K562 (cell line): ENCODE measurements around the gene SPATS1. TPM values are rescaled to one million over a fixed set of nuclear protein-coding genes. Genes with fewer than 3 reads are reported as not detected.

Experiments used
- ATAC-seq: fragments of 200-7000 bp; cut with Tn5 transposase; 3 replicates; pipeline ENCODE4 v1.9.1; 2020; ENCODE audit warnings: moderate library complexity
- BruUV-seq: library from RNA; stranded (reverse); fragments of 400-500 nt; replicated peaks from 2 replicates; lab custom pipeline; 2021; lab: Mats Ljungman, UMichigan
- CTCF ChIA-PET: fragments of 300-600 bp; formaldehyde crosslinking; extraction: SDS; loops from one replicate; lab custom pipeline; 2021; ENCODE audit warnings: low intra/inter-chr PET ratio; lab: Yijun Ruan, JAX
- POLR2A ChIA-PET: fragments of 300-600, 350-650 bp; sonication (Branson Sonifier 250); formaldehyde crosslinking; extraction: SDS; loops from one replicate; lab custom pipeline; 2021; ENCODE audit warnings: antibody characterized with exemption, inconsistent platforms; lab: Yijun Ruan, JAX
- DNase-seq, 4 experiments: peaks; one replicate each; pipeline versions ENCODE4 v3.0.0 to v3.0.0-alpha.2; 2011 to 2018; ENCODE audit warnings: low spot score in 3 of 4, mixed read lengths in 3 of 4; ENCODE audit errors: extremely low read depth in 1 of 4
- FAIRE-seq: peaks from 2 replicates; lab custom pipeline; 2011; peaks lifted over from hg19 to GRCh38; lab: Jason Lieb, UNC
- H2AFZ ChIP-seq: 2 replicates; pipeline ENCODE4 v1.6.0; 2011; ENCODE audit warnings: low read depth, low read length, control low read depth, inconsistent platforms
- H3K27ac ChIP-seq: fragments of 200-600 bp; 3 replicates; pipeline ENCODE4 v1.8.0; 2011; ENCODE audit warnings: low read depth, mild to moderate bottlenecking, control low read depth, inconsistent platforms, low read length, moderate library complexity, mixed read lengths; ENCODE audit errors: extremely low read depth
- H3K27me3 ChIP-seq, 2 experiments: fragments of 300-600 bp in 1 of 2; 2 replicates in 1 of 2; 3 replicates in 1 of 2; pipeline versions ENCODE4 v1.6.0 to v1.8.0; 2011; ENCODE audit warnings: inconsistent platforms in 2 of 2, low read length in 2 of 2, mild to moderate bottlenecking in 1 of 2, mixed read lengths in 1 of 2, moderate library complexity in 1 of 2; ENCODE audit not compliant: control insufficient read depth in 2 of 2, insufficient read depth in 2 of 2
- H3K36me3 ChIP-seq: fragments of 300-600 bp; 3 replicates; pipeline ENCODE4 v1.8.0; 2011; ENCODE audit warnings: mild to moderate bottlenecking, low read length, inconsistent platforms; ENCODE audit not compliant: control insufficient read depth, insufficient read depth
- H3K4me1 ChIP-seq, 2 experiments: fragments of 200-600 bp in 1 of 2; replicated peaks in 1 of 2; 2 replicates in 1 of 2; 3 replicates in 1 of 2; pipeline versions ENCODE4 v1.5.1 to v1.8.0; 2011; ENCODE audit warnings: inconsistent platforms in 2 of 2, low read length in 2 of 2, mild to moderate bottlenecking in 1 of 2, mixed read lengths in 1 of 2, moderate library complexity in 1 of 2; ENCODE audit not compliant: control insufficient read depth in 2 of 2, insufficient read depth in 2 of 2
- H3K4me2 ChIP-seq: 2 replicates; pipeline ENCODE4 v1.6.1; 2011; ENCODE audit warnings: low read length, control low read depth, inconsistent platforms, mixed read lengths; ENCODE audit not compliant: insufficient read depth
- H3K4me3 ChIP-seq: fragments of 200-600 bp; sonication (generic), shearing (Covaris generic); 2 replicates; pipeline ENCODE4 v1.5.1; 2016; ENCODE audit warnings: control low read depth, inconsistent platforms
- H3K79me2 ChIP-seq: fragments of 200-600 bp; 3 replicates; pipeline ENCODE4 v1.8.0; 2011; ENCODE audit warnings: low read length, inconsistent platforms; ENCODE audit not compliant: control insufficient read depth, insufficient read depth
- H3K9ac ChIP-seq, 2 experiments: 2 replicates each; pipeline versions ENCODE4 v1.6.0 to v1.6.1; 2011; ENCODE audit warnings: low read depth in 2 of 2, low read length in 2 of 2, control low read depth in 1 of 2, inconsistent platforms in 1 of 2, mild to moderate bottlenecking in 1 of 2, mixed read lengths in 1 of 2; ENCODE audit not compliant: insufficient read depth in 1 of 2
- H3K9me1 ChIP-seq: one replicate; pipeline ENCODE4 v1.6.0; 2011; ENCODE audit warnings: inconsistent platforms, mild to moderate bottlenecking, low read length, moderate library complexity; ENCODE audit not compliant: control insufficient read depth, insufficient read depth
- H3K9me3 ChIP-seq: replicated peaks from 2 replicates; pipeline ENCODE4 v1.5.1; 2011; ENCODE audit warnings: low read depth, low read length, inconsistent platforms; ENCODE audit not compliant: control insufficient read depth, insufficient read depth
- H4K20me1 ChIP-seq: replicated peaks from 2 replicates; pipeline ENCODE4 v1.6.1; 2011; ENCODE audit warnings: low read length, inconsistent platforms, mixed read lengths; ENCODE audit not compliant: control insufficient read depth, insufficient read depth
- CSDE1 ChIP-seq, 2 experiments: fragments of 450-650 bp; IDR thresholded peaks; 2 replicates each; pipeline ENCODE4 v1.6.1; 2016; ENCODE audit warnings: mild to moderate bottlenecking in 1 of 2
- ETS2 ChIP-seq: IDR thresholded peaks from 2 replicates; pipeline ENCODE4 v1.6.1; 2016; ENCODE audit warnings: borderline replicate concordance, missing genetic modification characterization, mild to moderate bottlenecking, moderate library complexity, missing compliant biosample characterization; ENCODE audit not compliant: poor library complexity, severe bottlenecking
- GTF2E2 ChIP-seq: fragments of 200-800 bp; sonication (Bioruptor generic); IDR thresholded peaks from 2 replicates; pipeline ENCODE4 v1.6.1; 2016; ENCODE audit warnings: missing genetic modification characterization, missing compliant biosample characterization
- HNRNPK ChIP-seq: fragments of 200-400 bp; formaldehyde crosslinking; IDR thresholded peaks from one replicate; pipeline ENCODE4 v1.6.1; 2018; ENCODE audit warnings: mild to moderate bottlenecking, low read depth, low read length; ENCODE audit not compliant: poor library complexity, severe bottlenecking
- MEIS2 ChIP-seq: fragments of 450-650 bp; IDR thresholded peaks from 2 replicates; pipeline ENCODE4 v1.6.1; 2014; ENCODE audit warnings: mild to moderate bottlenecking; ENCODE audit not compliant: partially characterized antibody
- MTF1 ChIP-seq: fragments of 250-450 bp; sonication (Bioruptor Pico); IDR thresholded peaks from 2 replicates; pipeline ENCODE4 v1.9.0; 2021; ENCODE audit warnings: moderate library complexity, mild to moderate bottlenecking, inconsistent platforms, borderline replicate concordance
- PHF8 ChIP-seq: fragments of 200-600 bp; sonication (generic); IDR thresholded peaks from 2 replicates; pipeline ENCODE4 v1.6.1; 2012; ENCODE audit warnings: mixed run types, mild to moderate bottlenecking, inconsistent platforms, low read length, moderate library complexity, borderline replicate concordance
- PTRF ChIP-seq: fragments of 450-650 bp; IDR thresholded peaks from 2 replicates; pipeline ENCODE4 v1.6.1; 2016; ENCODE audit warnings: mild to moderate bottlenecking, missing genetic modification characterization, missing compliant biosample characterization
- RBM39 ChIP-seq: fragments of 200-400 bp; formaldehyde crosslinking; optimal IDR thresholded peaks from 2 replicates; pipeline ENCODE3; 2018; ENCODE audit warnings: low read depth, low read length
- TAF1 ChIP-seq: IDR thresholded peaks from 2 replicates; pipeline ENCODE4 v1.6.1; 2011; ENCODE audit warnings: mild to moderate bottlenecking, low read length, moderate library complexity; ENCODE audit not compliant: insufficient read depth, control insufficient read depth, severe bottlenecking; ENCODE audit errors: extremely low read depth
- TSC22D4 ChIP-seq: fragments of 450-650 bp; IDR thresholded peaks from 2 replicates; pipeline ENCODE4 v1.6.1; 2016; ENCODE audit warnings: missing genetic modification characterization, missing biosample characterization, control low read depth
- ZBTB1 ChIP-seq: sonication (generic); formaldehyde crosslinking; IDR thresholded peaks from 2 replicates; pipeline ENCODE4 v1.8.1; 2023; ENCODE audit warnings: missing genetic modification reagents, low read depth, mild to moderate bottlenecking, borderline replicate concordance
- ZBTB7A ChIP-seq: IDR thresholded peaks from 2 replicates; pipeline ENCODE4 v1.6.1; 2011; ENCODE audit warnings: low read depth, mild to moderate bottlenecking, low read length, moderate library complexity, borderline replicate concordance; ENCODE audit not compliant: control insufficient read depth
- ZNF717 ChIP-seq: fragments of 250-450 bp; sonication (Bioruptor Pico); IDR thresholded peaks from 2 replicates; pipeline ENCODE4 v1.5.0; 2021
- WGBS: fragments of 100-300 bp; shearing (Covaris generic); methylation state at CpG from one replicate; pipeline ENCODE4 v1.1.6; 2016; ENCODE audit warnings: low coverage, mixed read lengths; ENCODE audit not compliant: insufficient coverage; ENCODE audit errors: missing lambda C conversion rate; 5-methylcytosine and 5-hydroxymethylcytosine counted together
- in situ Hi-C: fragments of 300-500 bp; cut with MboI; formaldehyde crosslinking; loops from 4 replicates; pipeline ENCODE4 v1.15.0; 2018; ENCODE audit warnings: inconsistent platforms, mixed read lengths
- intact Hi-C: fragments of 100-400 bp; cut with micrococcal nuclease; formaldehyde crosslinking; loops from 2 replicates; pipeline ENCODE4 v1.14.2; 2022
- polyA plus RNA-seq, 8 experiments: library from polyadenylated mRNA; depleted of rRNA in 4 of 8; stranded (reverse) in 5 of 8; unstranded in 3 of 8; fragments of >200 nt; fragmentation: Nextera tagmentation in 2 of 8; fragmentation: Illumina TruSeq in 1 of 8; extraction: Ambion mirVana in 2 of 8; extraction: Trizol in 1 of 8; gene quantifications; 2 replicates each; pipeline versions ENCODE4 v1.2.1 to v1.2.3, GENCODE V29; 2011 to 2014; ENCODE audit warnings: inconsistent platforms in 1 of 8, missing spikeins in 1 of 8
- total RNA-seq, 7 experiments: library from RNA; depleted of rRNA in 6 of 7; stranded (reverse); fragments of >200 nt in 6 of 7; fragmentation: Illumina TruSeq in 2 of 7; extraction: Trizol in 2 of 7; gene quantifications; 2 replicates each; pipeline versions ENCODE4 v1.2.1 to v1.2.3, GENCODE V29; 2011 to 2021; ENCODE audit warnings: low replicate concordance in 1 of 7
- TF ChIP-seq, protein P1 (sequence below): sonication (generic); formaldehyde crosslinking; IDR thresholded peaks from 2 replicates; pipeline ENCODE4 v1.8.0; 2022; ENCODE audit warnings: missing genetic modification reagents, mild to moderate bottlenecking, moderate library complexity, borderline replicate concordance
- TF ChIP-seq, protein P2 (sequence below): fragments of 450-650 bp; formaldehyde crosslinking; IDR thresholded peaks from 2 replicates; pipeline ENCODE4 v1.4.0; 2020; ENCODE audit warnings: mild to moderate bottlenecking, mixed read lengths

SPATS1 gene
- total and polyA plus RNA-seq, 9 of the 15 experiments (the other 6 are each of a cell fraction or from before 2014, with no cell fraction given): not detected

DNA sequence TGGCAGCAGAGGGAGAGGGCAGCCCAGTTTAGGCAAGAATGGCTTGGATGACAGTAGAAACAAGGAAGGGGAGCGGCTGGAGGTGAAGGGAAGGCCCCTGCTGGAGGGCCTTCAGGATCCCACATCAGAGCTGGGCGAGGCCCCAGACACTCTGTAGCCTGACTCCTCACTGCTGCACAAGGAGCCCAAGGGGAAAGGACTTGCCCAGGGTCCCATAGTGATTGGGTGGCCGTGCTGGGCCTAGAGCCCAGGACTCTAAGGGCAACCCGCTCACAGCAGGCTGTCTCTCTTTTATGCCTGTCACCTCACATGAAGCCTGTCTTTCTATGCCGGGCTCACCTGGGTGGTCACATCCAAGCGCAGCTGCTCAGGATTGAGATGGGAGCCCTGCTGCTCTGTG, 38.6 kb upstream of the SPATS1 start (continued):
- TF ChIP-seq PHF8 (no peak), ETS2 (no peak), GTF2E2 (tag) (no peak)

DNA sequence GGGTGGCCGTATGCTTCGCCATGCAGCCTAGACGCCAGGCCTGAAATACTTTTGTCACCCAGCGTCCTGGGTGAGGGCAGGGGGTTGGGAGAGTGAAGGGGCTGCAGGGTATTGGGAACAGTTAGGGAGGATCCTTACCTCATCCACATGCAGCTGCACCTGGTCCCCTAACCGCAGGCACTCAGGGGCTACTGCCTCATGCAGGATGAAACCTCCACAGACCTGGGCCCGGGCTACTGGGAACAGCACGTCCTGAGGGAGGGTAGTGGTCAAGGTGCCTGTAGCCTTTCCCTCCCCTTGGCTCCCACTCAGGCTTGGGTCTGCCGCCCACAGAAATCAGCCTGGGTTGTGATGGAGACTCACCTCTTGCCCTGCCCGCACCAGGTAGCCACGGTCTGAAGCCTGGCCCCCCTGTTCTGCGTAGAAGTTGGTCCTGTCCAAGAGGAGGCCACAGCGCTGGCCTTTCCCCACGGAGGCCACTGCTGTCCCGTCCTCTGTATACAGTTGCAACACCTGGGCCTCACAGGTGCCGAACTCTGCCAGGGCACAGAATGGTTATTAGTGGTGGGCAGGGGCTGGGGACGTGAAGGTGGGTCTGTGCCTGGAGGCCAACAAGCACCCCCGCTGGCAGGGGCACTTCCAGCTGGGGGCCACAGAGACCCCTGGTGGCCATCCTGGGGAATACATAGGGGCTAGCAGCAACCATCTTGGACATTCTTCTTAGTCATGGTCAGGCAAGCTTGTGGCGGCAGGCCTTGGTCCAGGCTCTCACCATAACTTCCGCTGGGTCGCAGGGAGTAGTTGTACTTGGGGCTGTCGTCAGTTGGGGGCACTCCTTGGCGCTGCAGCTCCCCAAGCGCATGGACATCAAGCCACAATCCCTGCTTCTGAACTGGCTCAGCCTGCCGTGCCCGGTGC, 37.9 kb upstream of the SPATS1 start:
- ATAC-seq: peak; percentile 93
- no peaks in the 10 kb centered on the region for H3K9me1 ChIP-seq
- H4K20me1 ChIP-seq: no peaks in the 10 kb centered on the region; the same call in 1 of the 2 replicates
- DNase-seq: peak; percentile 75 to 86 (median 80)
- no peak overlapping the region for H3K4me3 ChIP-seq
- no peak overlapping the region for H2AFZ ChIP-seq
- H3K36me3 ChIP-seq: peaks cover 88% of the 10 kb centered on the region
- ChIA-PET CTCF (interaction anchor here (0.5 to 1.8 kb wide), 3 partner anchors 36 to 1199 kb away, joined by 3 to 7 read pairs (median 6); no protein-coding TSS in a partner anchor), POLR2A (interaction anchor here (0.6 to 11.9 kb wide), 8 partner anchors 9 to 84 kb away, joined by 3 to 116 read pairs (median 6); partner anchors contain the start of genes AARS2 and HSP90AB1)
- peak overlapping the region in 1 of 2 experiments; percentile 55; a peak in 2 of 4 replicates for H3K9ac ChIP-seq
- no peak overlapping the region for H3K4me2 ChIP-seq
- peak overlapping the region; percentile 62; the same call in 2 of the 3 replicates for H3K27ac ChIP-seq
- 73% methylated on average over 23 of the region's 25 CpGs for WGBS
- intact Hi-C loops: loop anchor here (1.0 kb wide), 1 partner anchor 36 kb away; no protein-coding TSS in a partner anchor
- in situ Hi-C loops: no loop called here
- no peaks in the 10 kb centered on the region for H3K79me2 ChIP-seq
- BruUV-seq: no TSS peak
- peaks cover 2 to 17% of the 10 kb centered on the region in 2 experiments; a peak in 3 of 5 replicates for H3K4me1 ChIP-seq
- H3K9me3 ChIP-seq: no peaks in the 10 kb centered on the region
- H3K27me3 ChIP-seq: no peaks in the 10 kb centered on the region
- peak; percentile 96 for FAIRE-seq
- TF ChIP-seq ZNF717 (CRISPR knock-in tag) (no peak), CSDE1 (IDR thresholded peaks at IDR 0.05) (no peak), HNRNPK (no peak), RBM39 (no peak), MEIS2 (no peak), ZBTB1 (no peak), TAF1 (peak; percentile 16), TSC22D4 (tag) (no peak), MTF1 (no peak), PTRF (tag) (no peak), ZBTB7A (peak; percentile 77)
- TF ChIP-seq, protein P1, sequence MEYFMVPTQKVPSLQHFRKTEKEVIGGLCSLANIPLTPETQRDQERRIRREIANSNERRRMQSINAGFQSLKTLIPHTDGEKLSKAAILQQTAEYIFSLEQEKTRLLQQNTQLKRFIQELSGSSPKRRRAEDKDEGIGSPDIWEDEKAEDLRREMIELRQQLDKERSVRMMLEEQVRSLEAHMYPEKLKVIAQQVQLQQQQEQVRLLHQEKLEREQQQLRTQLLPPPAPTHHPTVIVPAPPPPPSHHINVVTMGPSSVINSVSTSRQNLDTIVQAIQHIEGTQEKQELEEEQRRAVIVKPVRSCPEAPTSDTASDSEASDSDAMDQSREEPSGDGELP (CRISPR knock-in tag): peak; percentile 91
- TF ChIP-seq, protein P2, sequence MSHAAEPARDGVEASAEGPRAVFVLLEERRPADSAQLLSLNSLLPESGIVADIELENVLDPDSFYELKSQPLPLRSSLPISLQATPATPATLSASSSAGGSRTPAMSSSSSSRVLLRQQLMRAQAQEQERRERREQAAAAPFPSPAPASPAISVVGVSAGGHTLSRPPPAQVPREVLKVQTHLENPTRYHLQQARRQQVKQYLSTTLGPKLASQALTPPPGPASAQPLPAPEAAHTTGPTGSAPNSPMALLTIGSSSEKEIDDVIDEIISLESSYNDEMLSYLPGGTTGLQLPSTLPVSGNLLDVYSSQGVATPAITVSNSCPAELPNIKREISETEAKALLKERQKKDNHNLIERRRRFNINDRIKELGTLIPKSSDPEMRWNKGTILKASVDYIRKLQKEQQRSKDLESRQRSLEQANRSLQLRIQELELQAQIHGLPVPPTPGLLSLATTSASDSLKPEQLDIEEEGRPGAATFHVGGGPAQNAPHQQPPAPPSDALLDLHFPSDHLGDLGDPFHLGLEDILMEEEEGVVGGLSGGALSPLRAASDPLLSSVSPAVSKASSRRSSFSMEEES (CRISPR knock-in tag): no peak
